HUDEP-2 (cell line): ENCODE measurements around the gene MEGF6.

Experiments
- DNase-seq, 76 experiments: peaks; one replicate each; lab custom pipeline; 2025; ENCODE audit not compliant: unreplicated experiment in 76 of 76; lab: John Stamatoyannopoulos, UW

The MEGF6 gene

GRCh38 chr1:3476666-3477065 lies 134.6 kb downstream of the MEGF6 start:
- no peak for DNase-seq

GRCh38 chr1:3475839-3476573 lies 135.3 kb downstream of the MEGF6 start:
- DNase-seq = no peak

GRCh38 chr1:3474421-3474820 lies 136.9 kb downstream of the MEGF6 start:
- DNase-seq = no peak

GRCh38 chr1:3474016-3474415 lies 137.3 kb downstream of the MEGF6 start:
- DNase-seq = no peak

- DNase-seq = no peak
Measured at GRCh38 chr1:3473381-3473844, 137.9 kb downstream of the MEGF6 start.

GRCh38 chr1:3472906-3473305 lies 138.4 kb downstream of the MEGF6 start:
- no peak for DNase-seq

- no peak for DNase-seq
Measured at GRCh38 chr1:3472088-3472850, 139.0 kb downstream of the MEGF6 start.

- no peak for DNase-seq
Measured at GRCh38 chr1:3471356-3472087, 139.8 kb downstream of the MEGF6 start.

- no peak for DNase-seq
Measured at GRCh38 chr1:3470650-3471355, 140.5 kb downstream of the MEGF6 start.

GRCh38 chr1:3469849-3470649 lies 141.3 kb downstream of the MEGF6 start:
- DNase-seq = no peak

- DNase-seq = no peak
Measured at GRCh38 chr1:3469104-3469848, 142.0 kb downstream of the MEGF6 start.

- DNase-seq = no peak
Measured at GRCh38 chr1:3468236-3469103, 142.8 kb downstream of the MEGF6 start.

GRCh38 chr1:3467096-3468036 lies 143.9 kb downstream of the MEGF6 start:
- no peak for DNase-seq

- no peak for DNase-seq
Measured at GRCh38 chr1:3466366-3467075, 144.8 kb downstream of the MEGF6 start.

- DNase-seq = no peak
Measured at GRCh38 chr1:3465935-3466321, 145.4 kb downstream of the MEGF6 start.

GRCh38 chr1:3465091-3465934 lies 146.0 kb downstream of the MEGF6 start:
- no peak for DNase-seq
